ENCODE data around the gene ZNF688. TPM values are rescaled to one million over a fixed set of nuclear protein-coding genes. Genes with fewer than 3 reads are reported as not detected.

The ZNF688 gene
- total and polyA plus RNA-seq, 2 of the 13 experiments (the other 11 are each of a cell fraction or from before 2014, with no cell fraction given): 2.4 to 5.4 TPM

DNA sequence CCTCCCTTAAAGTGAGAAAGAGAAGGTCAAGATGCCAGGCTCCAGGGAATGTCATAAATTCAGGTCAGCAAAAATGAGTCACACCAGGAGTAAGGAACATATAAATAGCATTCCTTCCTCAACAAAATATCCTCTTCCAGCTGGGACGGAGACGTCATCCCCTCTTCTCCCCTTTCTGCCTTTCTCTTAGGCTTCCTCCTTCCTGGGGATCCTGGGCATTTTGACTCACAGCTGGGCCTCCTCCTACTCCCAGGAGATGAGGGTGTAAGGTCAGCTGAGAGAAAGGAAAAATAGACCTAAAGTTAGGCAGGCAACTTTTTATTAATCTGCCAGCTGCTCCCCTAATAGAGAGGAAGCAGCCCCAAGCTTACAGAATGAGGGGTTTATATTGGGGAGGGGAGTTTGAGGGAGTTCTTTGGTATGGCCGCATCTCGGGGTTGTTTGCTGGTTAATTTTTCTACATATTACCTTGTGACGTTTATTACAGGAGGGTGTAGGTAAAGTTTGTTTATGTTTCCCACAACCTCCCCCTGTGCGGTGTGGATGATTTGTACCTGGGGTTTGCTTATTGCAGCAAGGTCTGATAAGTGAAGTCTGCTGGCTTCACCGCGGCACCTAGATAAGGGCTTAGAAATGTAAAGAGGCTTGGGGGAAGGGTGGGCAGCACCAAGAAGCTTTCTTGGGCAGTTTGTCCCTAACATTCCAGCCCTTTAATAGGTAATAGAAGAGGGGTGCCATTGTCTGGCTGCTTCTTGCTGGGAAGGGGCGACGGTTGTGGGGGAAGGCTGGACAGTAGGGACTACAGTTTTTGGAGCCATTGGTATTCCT, 29.8 kb downstream of the ZNF688 start (continued):
- TF ChIP-seq, protein P1, sequence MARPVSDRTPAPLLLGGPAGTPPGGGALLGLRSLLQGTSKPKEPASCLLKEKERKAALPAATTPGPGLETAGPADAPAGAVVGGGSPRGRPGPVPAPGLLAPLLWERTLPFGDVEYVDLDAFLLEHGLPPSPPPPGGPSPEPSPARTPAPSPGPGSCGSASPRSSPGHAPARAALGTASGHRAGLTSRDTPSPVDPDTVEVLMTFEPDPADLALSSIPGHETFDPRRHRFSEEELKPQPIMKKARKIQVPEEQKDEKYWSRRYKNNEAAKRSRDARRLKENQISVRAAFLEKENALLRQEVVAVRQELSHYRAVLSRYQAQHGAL (CRISPR knock-in tag; IDR thresholded peaks at IDR 0.05; ENCODE audit: not compliant biosample characterization): no peak
- no peak for TF ChIP-seq ARNT2 (CRISPR knock-in tag; IDR thresholded peaks at IDR 0.05; ENCODE audit: low read depth)
- no peak for TF ChIP-seq SYNCRIP (IDR thresholded peaks at IDR 0.05; ENCODE audit: insufficient read depth, low read depth, low read length)
- no peak for TF ChIP-seq ZNF720 (CRISPR knock-in tag; IDR thresholded peaks at IDR 0.05)
- TF ChIP-seq, protein P2, sequence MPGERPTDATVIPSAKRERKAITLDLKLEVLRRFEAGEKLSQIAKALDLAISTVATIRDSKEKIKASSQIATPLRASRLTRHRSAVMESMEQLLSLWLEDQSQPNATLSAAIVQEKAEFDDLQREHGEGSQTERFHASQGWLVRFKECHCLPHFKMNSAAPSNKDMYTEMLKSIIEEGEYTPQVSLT (CRISPR knock-in tag; IDR thresholded peaks at IDR 0.05; ENCODE audit: borderline replicate concordance, low read depth): no peak
- no peak for TF ChIP-seq RFXANK (CRISPR knock-in tag; IDR thresholded peaks at IDR 0.05)
- no peak for TF ChIP-seq ZNF326 (CRISPR knock-in tag; IDR thresholded peaks at IDR 0.05; ENCODE audit: borderline replicate concordance)
- TF ChIP-seq NR3C1 (CRISPR knock-in tag; IDR thresholded peaks at IDR 0.05): no peak
- TF ChIP-seq CBFB (CRISPR knock-in tag; IDR thresholded peaks at IDR 0.05): no peak
- TF ChIP-seq POLR2A (IDR thresholded peaks at IDR 0.05; ENCODE audit: insufficient read depth in 1 of 2, low read depth in 2 of 2, low read length in 2 of 2): 0 out of 4 replicates have a peak, but pooled peaks of 1 of the 2 experiments have one; percentile 15
- peak; percentile 9; the same call in 1 of the 2 replicates for TF ChIP-seq ZNF816 (CRISPR knock-in tag; IDR thresholded peaks at IDR 0.05; ENCODE audit: borderline replicate concordance)
- TF ChIP-seq HNRNPK (IDR thresholded peaks at IDR 0.05; ENCODE audit: low read depth, low read length, poor library complexity, severe bottlenecking): no peak
- TF ChIP-seq, protein P3, sequence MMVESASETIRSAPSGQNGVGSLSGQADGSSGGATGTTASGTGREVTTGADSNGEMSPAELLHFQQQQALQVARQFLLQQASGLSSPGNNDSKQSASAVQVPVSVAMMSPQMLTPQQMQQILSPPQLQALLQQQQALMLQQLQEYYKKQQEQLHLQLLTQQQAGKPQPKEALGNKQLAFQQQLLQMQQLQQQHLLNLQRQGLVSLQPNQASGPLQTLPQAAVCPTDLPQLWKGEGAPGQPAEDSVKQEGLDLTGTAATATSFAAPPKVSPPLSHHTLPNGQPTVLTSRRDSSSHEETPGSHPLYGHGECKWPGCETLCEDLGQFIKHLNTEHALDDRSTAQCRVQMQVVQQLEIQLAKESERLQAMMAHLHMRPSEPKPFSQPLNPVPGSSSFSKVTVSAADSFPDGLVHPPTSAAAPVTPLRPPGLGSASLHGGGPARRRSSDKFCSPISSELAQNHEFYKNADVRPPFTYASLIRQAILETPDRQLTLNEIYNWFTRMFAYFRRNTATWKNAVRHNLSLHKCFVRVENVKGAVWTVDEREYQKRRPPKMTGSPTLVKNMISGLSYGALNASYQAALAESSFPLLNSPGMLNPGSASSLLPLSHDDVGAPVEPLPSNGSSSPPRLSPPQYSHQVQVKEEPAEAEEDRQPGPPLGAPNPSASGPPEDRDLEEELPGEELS (CRISPR knock-in tag; IDR thresholded peaks at IDR 0.05): peak; percentile 78
- TF ChIP-seq SOX5 (CRISPR knock-in tag; IDR thresholded peaks at IDR 0.05; ENCODE audit: borderline replicate concordance): peak; percentile 25; the same call in 1 of the 2 replicates
- no peak for TF ChIP-seq PHB2 (IDR thresholded peaks at IDR 0.05; ENCODE audit: partially characterized antibody)
- TF ChIP-seq ARID2 (CRISPR knock-in tag; IDR thresholded peaks at IDR 0.05; ENCODE audit: borderline replicate concordance): no peak
- TF ChIP-seq ZFP36 (IDR thresholded peaks at IDR 0.05; ENCODE audit: borderline replicate concordance, low read depth, low read length, partially characterized antibody): no peak
- TF ChIP-seq NR2C2 (CRISPR knock-in tag; IDR thresholded peaks at IDR 0.05; ENCODE audit: borderline replicate concordance): 0 out of 2 replicates have a peak, but pooled peaks have one; percentile 12
- no peak for TF ChIP-seq ZNF572 (CRISPR knock-in tag; IDR thresholded peaks at IDR 0.05)
- TF ChIP-seq, protein P4, sequence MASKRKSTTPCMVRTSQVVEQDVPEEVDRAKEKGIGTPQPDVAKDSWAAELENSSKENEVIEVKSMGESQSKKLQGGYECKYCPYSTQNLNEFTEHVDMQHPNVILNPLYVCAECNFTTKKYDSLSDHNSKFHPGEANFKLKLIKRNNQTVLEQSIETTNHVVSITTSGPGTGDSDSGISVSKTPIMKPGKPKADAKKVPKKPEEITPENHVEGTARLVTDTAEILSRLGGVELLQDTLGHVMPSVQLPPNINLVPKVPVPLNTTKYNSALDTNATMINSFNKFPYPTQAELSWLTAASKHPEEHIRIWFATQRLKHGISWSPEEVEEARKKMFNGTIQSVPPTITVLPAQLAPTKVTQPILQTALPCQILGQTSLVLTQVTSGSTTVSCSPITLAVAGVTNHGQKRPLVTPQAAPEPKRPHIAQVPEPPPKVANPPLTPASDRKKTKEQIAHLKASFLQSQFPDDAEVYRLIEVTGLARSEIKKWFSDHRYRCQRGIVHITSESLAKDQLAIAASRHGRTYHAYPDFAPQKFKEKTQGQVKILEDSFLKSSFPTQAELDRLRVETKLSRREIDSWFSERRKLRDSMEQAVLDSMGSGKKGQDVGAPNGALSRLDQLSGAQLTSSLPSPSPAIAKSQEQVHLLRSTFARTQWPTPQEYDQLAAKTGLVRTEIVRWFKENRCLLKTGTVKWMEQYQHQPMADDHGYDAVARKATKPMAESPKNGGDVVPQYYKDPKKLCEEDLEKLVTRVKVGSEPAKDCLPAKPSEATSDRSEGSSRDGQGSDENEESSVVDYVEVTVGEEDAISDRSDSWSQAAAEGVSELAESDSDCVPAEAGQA (IDR thresholded peaks at IDR 0.05; ENCODE audit: low read depth): no peak; the same call in 1 of the 2 replicates
- TF ChIP-seq, protein P4 (CRISPR knock-in tag; IDR thresholded peaks at IDR 0.05; ENCODE audit: borderline replicate concordance): no peak

Data from HepG2 (cell line).